IMR-90 (cell line): ENCODE measurements around the gene SLC4A11. TPM values are rescaled to one million over a fixed set of nuclear protein-coding genes. Genes with fewer than 3 reads are reported as not detected.

ENCODE experiments used
- ATAC-seq: fragments of 200-7000 bp; cut with Tn5 transposase; 2 replicates; pipeline ENCODE4 v1.9.1; 2020; ENCODE audit warnings: low read depth, mild to moderate bottlenecking, moderate library complexity
- BruUV-seq: library from RNA; stranded (reverse); fragments of 400-500 nt; replicated peaks from 2 replicates; lab custom pipeline; 2021; lab: Mats Ljungman, UMichigan
- CTCF ChIA-PET: fragments of 300-600 bp; formaldehyde crosslinking; extraction: SDS; loops from one replicate; lab custom pipeline; 2021; ENCODE audit warnings: antibody characterized with exemption; lab: Yijun Ruan, JAX
- POLR2A ChIA-PET: fragments of 300-600 bp; sonication (Branson Sonifier 250); formaldehyde crosslinking; loops from one replicate; lab custom pipeline; 2022; ENCODE audit warnings: antibody characterized with exemption; ENCODE audit not compliant: unreplicated experiment; lab: Charles Lee
- DNase-seq: peaks from one replicate; pipeline ENCODE4 v3.0.0; 2013
- H2AFZ ChIP-seq: replicated peaks from 2 replicates; pipeline ENCODE3; 2013; ENCODE audit warnings: low read length, mild to moderate bottlenecking; ENCODE audit not compliant: poor library complexity
- H2AK5ac ChIP-seq: 2 replicates; pipeline ENCODE4 v1.6.1; 2013; ENCODE audit warnings: low read depth, low read length, inconsistent platforms
- H2AK9ac ChIP-seq: replicated peaks from 2 replicates; pipeline ENCODE3; 2013; ENCODE audit warnings: mild to moderate bottlenecking, low read depth, low read length, moderate library complexity; ENCODE audit not compliant: poor library complexity
- H2BK120ac ChIP-seq: 2 replicates; pipeline ENCODE4 v1.6.1; 2013; ENCODE audit warnings: low read depth, low read length, inconsistent platforms
- H2BK15ac ChIP-seq: 3 replicates; pipeline ENCODE4 v1.6.1; 2013; ENCODE audit warnings: low read depth, low read length, inconsistent platforms
- H2BK20ac ChIP-seq: 2 replicates; pipeline ENCODE4 v1.6.1; 2013; ENCODE audit warnings: low read depth, mild to moderate bottlenecking, inconsistent platforms, low read length, moderate library complexity
- H2BK5ac ChIP-seq: 2 replicates; pipeline ENCODE4 v1.6.1; 2013; ENCODE audit warnings: mild to moderate bottlenecking, low read depth, low read length, inconsistent platforms; ENCODE audit not compliant: poor library complexity, severe bottlenecking
- H3K14ac ChIP-seq: replicated peaks from 2 replicates; pipeline ENCODE4 v1.6.1; 2013; ENCODE audit warnings: low read depth, low read length, inconsistent platforms
- H3K18ac ChIP-seq: 2 replicates; pipeline ENCODE4 v1.6.1; 2013; ENCODE audit warnings: low read depth, low read length, control low read depth
- H3K23ac ChIP-seq: 2 replicates; pipeline ENCODE4 v1.6.1; 2013; ENCODE audit warnings: low read depth, low read length, inconsistent platforms
- H3K27ac ChIP-seq: 2 replicates; pipeline ENCODE4 v1.5.1; 2013; ENCODE audit warnings: mild to moderate bottlenecking, control low read depth, low read length; ENCODE audit not compliant: insufficient read depth
- H3K27me3 ChIP-seq: 2 replicates; pipeline ENCODE4 v1.6.1; 2013; ENCODE audit warnings: low read length; ENCODE audit not compliant: control insufficient read depth, insufficient read depth
- H3K36me3 ChIP-seq: 2 replicates; pipeline ENCODE4 v1.6.1; 2013; ENCODE audit warnings: low read length, mixed read lengths; ENCODE audit not compliant: control insufficient read depth, insufficient read depth
- H3K4ac ChIP-seq: 2 replicates; pipeline ENCODE4 v1.6.1; 2013; ENCODE audit warnings: low read depth, low read length, inconsistent platforms
- H3K4me1 ChIP-seq: 2 replicates; pipeline ENCODE4 v1.6.1; 2013; ENCODE audit warnings: low read length, mixed read lengths; ENCODE audit not compliant: control insufficient read depth, insufficient read depth
- H3K4me2 ChIP-seq: 2 replicates; pipeline ENCODE4 v1.6.1; 2013; ENCODE audit warnings: low read depth, mild to moderate bottlenecking, control low read depth, low read length, moderate library complexity
- H3K4me3 ChIP-seq: 2 replicates; pipeline ENCODE4 v1.5.1; 2013; ENCODE audit warnings: low read depth, mild to moderate bottlenecking, control low read depth, low read length, moderate library complexity; ENCODE audit not compliant: insufficient read depth
- H3K56ac ChIP-seq: 2 replicates; pipeline ENCODE4 v1.6.1; 2013; ENCODE audit warnings: low read length, inconsistent platforms; ENCODE audit not compliant: insufficient read depth; ENCODE audit errors: extremely low read depth
- H3K79me1 ChIP-seq, 2 experiments: 2 replicates each; pipeline ENCODE4 v1.6.1; 2013; ENCODE audit warnings: low read length in 2 of 2, inconsistent platforms in 1 of 2, low read depth in 1 of 2
- H3K9ac ChIP-seq: 2 replicates; pipeline ENCODE4 v1.6.1; 2013; ENCODE audit warnings: low read depth, low read length, control low read depth
- H3K9me1 ChIP-seq: 2 replicates; pipeline ENCODE4 v1.6.1; 2013; ENCODE audit warnings: low read length, inconsistent platforms; ENCODE audit not compliant: insufficient read depth
- H3K9me3 ChIP-seq: 2 replicates; pipeline ENCODE4 v1.6.1; 2013; ENCODE audit warnings: low read length; ENCODE audit not compliant: control insufficient read depth, insufficient read depth
- H4K20me1 ChIP-seq: 2 replicates; pipeline ENCODE4 v1.6.1; 2013; ENCODE audit warnings: low read length, inconsistent platforms; ENCODE audit not compliant: insufficient read depth
- H4K5ac ChIP-seq: 2 replicates; pipeline ENCODE4 v1.6.1; 2013; ENCODE audit warnings: mild to moderate bottlenecking, low read depth, low read length, control low read depth
- H4K8ac ChIP-seq, 2 experiments: 2 replicates each; pipeline ENCODE4 v1.6.1; 2013; ENCODE audit warnings: low read depth in 2 of 2, low read length in 2 of 2, control low read depth in 1 of 2, inconsistent platforms in 1 of 2
- H4K91ac ChIP-seq: 2 replicates; pipeline ENCODE4 v1.6.1; 2013; ENCODE audit warnings: low read depth, low read length, inconsistent platforms; ENCODE audit not compliant: insufficient read depth
- CEBPB ChIP-seq: IDR thresholded peaks from 2 replicates; pipeline ENCODE4 v1.6.1; 2012; ENCODE audit warnings: low read depth, low read length, improper control_type of control experiment
- ELK1 ChIP-seq: fragments of 150-350 bp; IDR thresholded peaks from 2 replicates; pipeline ENCODE4 v1.6.1; 2016; ENCODE audit warnings: low read depth, mild to moderate bottlenecking, low read length, moderate library complexity, borderline replicate concordance
- MAFK ChIP-seq: IDR thresholded peaks from 2 replicates; pipeline ENCODE4 v1.6.1; 2012; ENCODE audit warnings: low read depth, low read length, improper control_type of control experiment
- MAZ ChIP-seq: IDR thresholded peaks from 2 replicates; pipeline ENCODE4 v1.6.1; 2012; ENCODE audit warnings: low read depth, mild to moderate bottlenecking, low read length, improper control_type of control experiment, moderate library complexity, borderline replicate concordance
- NFE2L2 ChIP-seq: fragments of 150-350 bp; IDR thresholded peaks from 2 replicates; pipeline ENCODE4 v1.6.1; 2016; ENCODE audit warnings: low read depth, mild to moderate bottlenecking, low read length
- RCOR1 ChIP-seq: IDR thresholded peaks from 2 replicates; pipeline ENCODE4 v1.6.1; 2012; ENCODE audit warnings: mild to moderate bottlenecking, low read length, improper control_type of control experiment; ENCODE audit not compliant: insufficient replicate concordance
- SMC3 ChIP-seq: fragments of 150-350 bp; IDR thresholded peaks from 2 replicates; pipeline ENCODE4 v1.6.1; 2016; ENCODE audit warnings: low read depth, mild to moderate bottlenecking, antibody characterized with exemption, low read length, moderate library complexity
- WGBS, 2 experiments: methylation state at CpG; one replicate each; pipeline versions ENCODE4 v1.1.5 to v1.1.7; 2013; ENCODE audit warnings: missing lambda C conversion rate in 2 of 2; ENCODE audit not compliant: insufficient read length in 1 of 2; ENCODE audit errors: extremely low coverage in 2 of 2; 5-methylcytosine and 5-hydroxymethylcytosine counted together
- dilution Hi-C: fragments of 300-500 bp; cut with HindIII; formaldehyde crosslinking; loops from one replicate; pipeline ENCODE4 v1.14.3; 2018; ENCODE audit warnings: low sequenced_read_pairs; ENCODE audit not compliant: unreplicated experiment
- in situ Hi-C: fragments of 300-500 bp; cut with MboI; formaldehyde crosslinking; loops from 3 replicates; pipeline ENCODE4 v1.14.3; 2019; ENCODE audit warnings: low sequenced_read_pairs, inconsistent platforms, mixed read lengths
- intact Hi-C: fragments of 100-400 bp; cut with micrococcal nuclease; formaldehyde crosslinking; loops from 2 replicates; pipeline ENCODE4 v1.10.0; 2022
- polyA plus RNA-seq, 3 experiments: library from polyadenylated mRNA; depleted of rRNA; stranded (reverse); fragments of >200 nt; gene quantifications; 2 replicates each; pipeline ENCODE4 v1.2.3, GENCODE V29; 2012; ENCODE audit warnings: low replicate concordance in 1 of 3
- total RNA-seq: library from RNA; depleted of rRNA; stranded (reverse); fragments of >200 nt; gene quantifications from 2 replicates; pipeline ENCODE4 v1.2.3, GENCODE V29; 2012

The SLC4A11 gene
- total and polyA plus RNA-seq, 2 of the 4 experiments (the other 2 are of a cell fraction), result 0.36 to 0.79 TPM

GRCh38 chr20:3233131-3233990, 5.6 kb downstream of the SLC4A11 start:
- CTCF ChIA-PET, result no interaction called here
- no peak for ATAC-seq
- TF ChIP-seq CEBPB (no peak), ELK1 (no peak), NFE2L2 (no peak), MAZ (no peak), RCOR1 (no peak), MAFK (no peak), SMC3 (no peak)
- no peak overlapping the region for H2BK5ac ChIP-seq
- H3K9ac ChIP-seq, result no peak overlapping the region
- POLR2A ChIA-PET, result no interaction called here
- no peak overlapping the region for H2BK15ac ChIP-seq
- H3K27ac ChIP-seq, result no peak overlapping the region
- no peaks in the 10 kb centered on the region for H3K79me1 ChIP-seq
- peaks cover 4% of the 10 kb centered on the region; the same call in 1 of the 2 replicates for H4K20me1 ChIP-seq
- BruUV-seq, result no TSS peak
- H2AK5ac ChIP-seq, result no peak overlapping the region
- intact Hi-C loops, result no loop called here
- in situ Hi-C loops, result no loop called here
- no peak overlapping the region for H2AFZ ChIP-seq
- H4K91ac ChIP-seq, result no peak overlapping the region
- H3K18ac ChIP-seq, result no peak overlapping the region
- no peaks in the 10 kb centered on the region for H3K9me1 ChIP-seq
- no peak for DNase-seq
- no peaks in the 10 kb centered on the region for H3K9me3 ChIP-seq
- H3K4me3 ChIP-seq, result no peak overlapping the region
- no peak overlapping the region for H4K5ac ChIP-seq
- H3K23ac ChIP-seq, result no peak overlapping the region
- H3K56ac ChIP-seq, result no peak overlapping the region
- no peak overlapping the region for H3K4me2 ChIP-seq
- H4K8ac ChIP-seq, result no peak overlapping the region
- H3K4me1 ChIP-seq, result no peaks in the 10 kb centered on the region
- H3K14ac ChIP-seq, result no peak overlapping the region
- no peak overlapping the region for H2BK20ac ChIP-seq
- H3K27me3 ChIP-seq, result peaks cover 29% of the 10 kb centered on the region
- 73% methylated on average over 9 of the region's 32 CpGs; no CpG with 5 or more reads in 1 of the 2 experiments for WGBS, 2 experiments
- dilution Hi-C loops, result no loop called here
- H2AK9ac ChIP-seq, result no peak overlapping the region
- H2BK120ac ChIP-seq, result no peak overlapping the region
- no peak overlapping the region for H3K4ac ChIP-seq
- H3K36me3 ChIP-seq, result no peaks in the 10 kb centered on the region
